MCF 10A (cell line): Measurements from ENCODE around the gene MACROH2A2. TPM values are rescaled to one million over a fixed set of nuclear protein-coding genes. Genes with fewer than 3 reads are reported as not detected.

Source experiments
- BruUV-seq: library from RNA; stranded (reverse); fragments of 400-500 nt; replicated peaks from 2 replicates; lab custom pipeline; 2021; lab: Mats Ljungman, UMichigan
- CTCF ChIA-PET: fragments of 300-600 bp; sonication (Branson Sonifier 250); formaldehyde crosslinking; extraction: SDS; loops from one replicate; lab custom pipeline; 2021; ENCODE audit warnings: antibody characterized with exemption, inconsistent platforms; lab: Yijun Ruan, JAX
- POLR2A ChIA-PET: fragments of 300-600, 350-650 bp; sonication (Branson Sonifier 250); formaldehyde crosslinking; extraction: SDS; loops from one replicate; lab custom pipeline; 2020; ENCODE audit warnings: antibody characterized with exemption, inconsistent platforms; lab: Yijun Ruan, JAX
- DNase-seq: peaks from one replicate; pipeline ENCODE4 v3.0.0-alpha.2; 2018; ENCODE audit not compliant: unreplicated experiment
- H3K27ac Mint-ChIP-seq: one replicate; pipeline ENCODE4 v1.8.0; 2022; ENCODE audit warnings: mild to moderate bottlenecking, low read depth, mixed read lengths; ENCODE audit not compliant: unreplicated experiment
- H3K27me3 Mint-ChIP-seq: one replicate; pipeline ENCODE4 v1.8.0; 2022; ENCODE audit warnings: mixed read lengths; ENCODE audit not compliant: insufficient read depth, unreplicated experiment
- H3K36me3 Mint-ChIP-seq: one replicate; pipeline ENCODE4 v1.8.0; 2022; ENCODE audit warnings: mild to moderate bottlenecking, moderate library complexity, mixed read lengths; ENCODE audit not compliant: insufficient read depth, unreplicated experiment
- H3K4me1 Mint-ChIP-seq: one replicate; pipeline ENCODE4 v1.8.0; 2022; ENCODE audit warnings: mixed read lengths; ENCODE audit not compliant: insufficient read depth, unreplicated experiment
- H3K4me3 Mint-ChIP-seq: one replicate; pipeline ENCODE4 v1.8.0; 2022; ENCODE audit warnings: mild to moderate bottlenecking, moderate library complexity, mixed read lengths; ENCODE audit not compliant: unreplicated experiment
- H3K9me3 Mint-ChIP-seq: one replicate; pipeline ENCODE4 v1.8.0; 2022; ENCODE audit warnings: mixed read lengths; ENCODE audit not compliant: unreplicated experiment
- CTCF ChIP-seq: fragments of 200-600 bp; IDR thresholded peaks from one replicate; pipeline ENCODE4 v1.8.0; 2022; ENCODE audit warnings: antibody characterized with exemption, mild to moderate bottlenecking; ENCODE audit not compliant: unreplicated experiment
- intact Hi-C: fragments of 100-400 bp; cut with micrococcal nuclease; formaldehyde crosslinking; loops from 2 replicates; pipeline ENCODE4 v1.14.1; 2022
- total RNA-seq: library from RNA; stranded (reverse); gene quantifications from 2 replicates; pipeline ENCODE4 v1.2.3, GENCODE V29; 2022

Gene MACROH2A2
- total RNA-seq, 1 experiment from 2014 or later: 17.6 TPM

- POLR2A ChIA-PET: interaction anchor here (0.6 to 5.0 kb wide), 43 partner anchors 8 to 1819 kb away, joined by 3 to 79 read pairs (median 4); partner anchors contain the start of genes AIFM2, EIF4EBP2, PPA1 and SAR1A
- no TSS peak for BruUV-seq
- Mint-ChIP-seq H3K27me3 (no peaks in the 10 kb centered on the region), H3K4me3 (peak overlapping the region; percentile 80), H3K4me1 (peaks cover 14% of the 10 kb centered on the region), H3K9me3 (no peaks in the 10 kb centered on the region), H3K27ac (peak overlapping the region; percentile 87), H3K36me3 (peaks cover 43% of the 10 kb centered on the region)
- TF ChIP-seq CTCF: peak; percentile 44
- CTCF ChIA-PET: interaction anchor here (0.6 to 8.2 kb wide), 38 partner anchors 8 to 1180 kb away, joined by 3 to 75 read pairs (median 4); partner anchors contain the start of genes PPA1 and SAR1A
- DNase-seq: peak; percentile 66
- intact Hi-C loops: loop anchor here (1.0 to 2.0 kb wide), 2 partner anchors 29 to 46 kb away; no protein-coding TSS in a partner anchor
These were observed 93.2 kb downstream of the MACROH2A2 start for GRCh38 chr10:70145666-70146488.

- no peaks in the 10 kb centered on the region for H3K9me3 Mint-ChIP-seq
- peaks cover 51% of the 10 kb centered on the region for H3K36me3 Mint-ChIP-seq
- peaks cover 14% of the 10 kb centered on the region for H3K4me1 Mint-ChIP-seq
- TF ChIP-seq CTCF: peak; percentile 65
- H3K27me3 Mint-ChIP-seq: no peaks in the 10 kb centered on the region
- ChIA-PET CTCF (interaction anchor here (0.6 to 8.2 kb wide), 48 partner anchors 9 to 1197 kb away, joined by 3 to 75 read pairs (median 4); partner anchors contain the start of genes LRRC20, PPA1 and SAR1A), POLR2A (interaction anchor here (0.6 to 5.0 kb wide), 43 partner anchors 8 to 1818 kb away, joined by 3 to 79 read pairs (median 4); partner anchors contain the start of genes AIFM2, EIF4EBP2, PPA1 and SAR1A)
- H3K4me3 Mint-ChIP-seq: peak within 1 kb of the TSS; percentile 80
- peak; percentile 99 for DNase-seq
- peak within 1 kb of the TSS; percentile 87 for H3K27ac Mint-ChIP-seq
- BruUV-seq: TSS peak; percentile 85
- intact Hi-C loops: loop anchor here (1.0 to 2.0 kb wide), 5 partner anchors 30 to 241 kb away; no protein-coding TSS in a partner anchor
These were observed 94.0 kb downstream of the MACROH2A2 start, which contains the start of gene TYSND1 for GRCh38 chr10:70146489-70147258. TYSND1 (minus strand) TSS chr10:70146700; CDS start chr10:70146586, 114 bp downstream.

- ChIA-PET CTCF (interaction anchor here (0.6 to 8.2 kb wide), 23 partner anchors 10 to 1197 kb away, joined by 3 to 75 read pairs (median 7); partner anchors contain the start of genes LRRC20 and SAR1A), POLR2A (interaction anchor here (0.8 to 5.0 kb wide), 20 partner anchors 8 to 810 kb away, joined by 3 to 79 read pairs (median 12); partner anchors contain the start of genes AIFM2 and SAR1A)
- no peak for TF ChIP-seq CTCF
- Mint-ChIP-seq H3K27me3 (no peaks in the 10 kb centered on the region), H3K36me3 (peaks cover 52% of the 10 kb centered on the region), H3K27ac (peak overlapping the region; percentile 87), H3K9me3 (no peaks in the 10 kb centered on the region), H3K4me3 (peak overlapping the region; percentile 80), H3K4me1 (peaks cover 14% of the 10 kb centered on the region)
- no TSS peak for BruUV-seq
- DNase-seq: no peak
- intact Hi-C loops: loop anchor here (1.0 to 2.0 kb wide), 4 partner anchors 30 to 240 kb away; no protein-coding TSS in a partner anchor
These were observed 94.6 kb downstream of the MACROH2A2 start for GRCh38 chr10:70147259-70147625.
